Measurements from ENCODE around the gene MGA.
"Not testable (repeated sequence)": the region's sequence is repeated elsewhere in the genome, so short reads cannot be mapped to it uniquely, and the experiment has no call there.

MGA gene

DNA sequence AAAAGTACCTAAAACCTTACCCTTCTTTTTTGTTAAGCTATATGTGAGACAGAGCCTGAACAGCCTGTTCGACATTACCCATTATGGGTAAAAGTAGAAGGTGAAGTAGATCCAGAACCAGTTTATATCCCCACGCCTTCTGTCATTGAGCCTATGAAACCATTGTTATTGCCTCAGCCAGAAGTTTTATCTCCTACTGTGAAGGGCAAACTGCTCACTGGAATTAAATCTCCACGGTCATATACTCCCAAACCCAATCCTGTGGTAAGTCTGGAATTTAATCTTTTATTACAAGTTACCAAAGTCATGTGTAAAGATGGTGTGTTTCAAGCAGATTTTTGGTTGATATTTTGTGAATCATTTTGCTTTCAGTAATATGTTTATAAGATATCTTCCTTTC lies 66.9 kb downstream of the MGA start:
- DNase-seq: peak; percentile 1

DNA sequence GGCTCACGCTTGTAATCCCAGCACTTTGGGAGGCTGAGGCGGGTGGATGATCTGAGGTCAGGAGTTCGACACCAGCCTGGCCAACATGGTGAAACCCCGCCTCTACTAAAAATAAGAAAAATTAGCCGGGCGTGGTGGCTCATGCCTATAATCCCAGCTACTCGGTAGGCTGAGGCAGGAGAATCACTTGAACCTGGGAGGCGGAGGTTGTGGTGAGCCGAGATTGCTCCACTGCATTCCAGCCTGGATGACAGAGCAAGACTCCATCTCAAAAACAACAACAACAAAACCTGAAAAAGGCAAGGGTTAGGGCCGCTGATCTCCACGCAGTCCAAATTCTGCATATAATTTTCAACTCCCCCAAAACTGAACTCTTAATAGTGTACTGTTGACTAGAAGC lies 67.9 kb downstream of the MGA start:
- DNase-seq: not testable (repeated sequence)

DNA sequence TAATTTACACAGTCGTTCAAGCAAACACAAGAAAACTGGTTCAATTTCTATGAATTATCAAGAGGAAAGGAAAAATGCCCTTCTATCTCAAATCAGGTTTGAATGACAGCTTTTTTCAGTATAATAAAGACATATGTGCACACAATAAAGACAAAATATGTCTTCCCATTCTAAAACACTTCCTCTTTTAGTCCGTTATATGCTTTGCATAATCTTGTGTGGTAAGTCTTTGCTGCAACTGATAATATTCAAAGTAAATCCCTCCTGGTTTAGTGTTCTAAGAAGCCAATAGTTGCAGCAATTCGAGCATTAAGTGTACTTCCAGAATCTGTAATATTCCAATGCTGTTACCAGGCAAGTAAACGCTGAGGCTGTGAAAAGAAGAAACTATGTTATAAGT lies 70.3 kb downstream of the MGA start:
- DNase-seq: peak; percentile 92

GRCh38 chr15:41732483-41732882 lies 72.3 kb downstream of the MGA start:
- DNase-seq: no peak

DNA sequence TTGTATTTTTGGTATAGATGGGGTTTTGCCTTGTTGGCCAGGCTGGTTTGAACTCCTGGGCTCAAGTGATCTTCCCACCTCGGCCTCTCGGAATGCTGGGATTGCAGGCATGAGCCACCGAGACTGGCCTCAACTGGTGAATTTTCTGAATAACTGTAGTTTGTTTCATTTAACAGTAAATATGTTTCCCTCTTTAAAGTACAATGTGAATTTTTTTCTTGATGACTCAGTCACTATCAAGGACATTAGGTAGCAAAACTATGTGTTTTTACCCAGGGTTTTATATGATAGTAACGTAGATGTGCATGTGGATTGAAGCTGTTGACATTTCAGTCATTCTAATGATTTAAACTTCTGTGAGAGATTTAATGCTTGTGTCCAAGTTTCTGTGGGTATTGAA lies 73.9 kb downstream of the MGA start:
- no peak for DNase-seq

DNA sequence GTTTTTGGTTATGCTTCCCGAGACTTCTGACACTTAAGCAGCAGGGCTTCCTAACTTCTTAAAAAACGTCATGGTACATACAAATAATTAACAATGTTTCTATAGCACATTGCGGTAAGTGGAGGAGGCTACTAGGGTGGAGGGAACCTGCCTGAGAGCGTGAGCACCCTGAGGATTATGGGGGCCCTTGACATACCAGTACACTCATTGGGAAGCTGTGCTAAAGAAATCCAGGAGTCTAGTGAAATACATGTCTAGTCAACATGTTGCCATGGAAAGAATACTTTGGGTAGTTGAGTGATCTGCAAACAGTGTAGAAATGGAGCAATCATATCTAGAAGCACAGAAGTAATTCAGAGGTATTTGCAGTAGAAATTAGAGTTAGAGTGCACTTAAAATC lies 74.8 kb downstream of the MGA start:
- no peak for DNase-seq

GRCh38 chr15:41735492-41735891 lies 75.3 kb downstream of the MGA start:
- DNase-seq: not testable (repeated sequence)

- DNase-seq: no peak
Observed at GRCh38 chr15:41746802-41747201, 86.6 kb downstream of the MGA start.

- no peak for DNase-seq
Observed at GRCh38 chr15:41756198-41756597, 96.0 kb downstream of the MGA start.

DNA sequence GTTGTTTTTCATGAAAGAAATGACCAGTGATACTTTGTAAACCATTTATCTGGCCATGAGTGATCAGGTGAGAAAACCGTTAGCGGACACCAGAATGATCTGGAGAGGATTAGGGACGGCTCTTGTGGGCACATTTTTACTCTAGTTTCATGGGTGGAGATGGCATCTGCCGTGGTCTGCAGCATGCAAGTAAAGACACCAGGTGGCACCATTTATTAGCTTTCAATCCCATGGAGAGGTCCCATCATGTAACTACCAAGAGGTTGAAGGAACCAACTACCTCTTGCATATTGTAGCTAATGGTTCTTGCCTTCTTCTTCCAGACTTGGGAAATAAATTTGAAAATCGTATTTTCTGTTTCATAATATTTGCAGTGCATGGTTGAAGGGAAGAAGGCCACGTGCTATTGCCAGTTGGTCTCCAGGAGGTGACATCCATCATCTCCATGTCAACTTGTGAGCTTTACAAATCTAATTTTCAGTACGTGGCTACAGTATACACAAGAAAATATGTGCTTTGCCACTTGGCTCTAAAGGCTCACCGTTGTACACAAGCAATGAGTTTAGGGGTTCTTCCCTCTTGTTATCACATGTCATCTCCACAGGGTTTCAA lies 112.6 kb downstream of the MGA start:
- DNase-seq: peak; percentile 83

GRCh38 chr15:41773332-41773728 lies 113.1 kb downstream of the MGA start:
- DNase-seq: no peak

- no peak for DNase-seq
Observed at GRCh38 chr15:41773729-41774061, 113.5 kb downstream of the MGA start.

DNA sequence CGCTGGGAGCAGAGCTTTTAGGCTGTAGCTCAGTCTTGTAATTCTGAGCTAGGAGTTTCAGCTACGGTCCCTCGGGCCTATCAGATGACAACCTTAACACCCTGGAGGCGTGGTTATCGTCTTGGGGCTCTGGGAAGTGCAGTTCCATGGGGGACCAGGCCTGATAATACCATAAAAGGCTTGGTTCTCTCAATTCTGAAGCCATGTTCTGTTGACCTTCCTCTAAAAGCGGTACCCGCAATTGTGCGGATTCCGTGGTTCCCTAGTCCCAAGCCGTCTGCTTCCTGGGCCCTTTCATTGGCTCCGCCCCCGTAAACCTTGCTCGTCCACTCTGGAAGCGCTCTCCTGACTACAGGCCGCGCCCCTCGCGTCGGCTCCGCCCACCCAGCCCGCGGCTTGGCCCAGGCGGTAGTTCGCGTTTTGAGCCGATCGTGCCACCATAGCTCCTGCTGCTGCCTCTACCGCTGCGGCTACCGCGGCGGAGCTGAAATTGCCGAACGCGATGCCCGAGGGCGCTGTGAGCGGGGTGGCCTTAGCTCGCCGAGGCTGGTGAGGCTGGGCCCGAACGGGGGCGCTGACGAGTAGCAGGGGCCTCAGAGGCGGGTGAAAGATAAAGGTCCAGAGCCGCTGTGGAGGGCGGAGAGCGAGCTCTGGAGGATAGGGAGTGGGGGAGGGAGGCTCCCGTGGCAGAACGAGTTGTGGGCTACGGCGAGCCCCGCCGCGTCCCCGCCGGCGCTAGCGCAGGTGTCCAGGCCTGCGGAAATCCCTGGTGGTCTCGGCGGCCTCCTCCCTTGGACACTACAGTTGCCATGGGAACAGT lies 114.1 kb downstream of the MGA start, which contains the start of gene MAPKBP1:
Gene MAPKBP1, plus strand, starts transcription at position 423 of the 820 bp plus-strand sequence. CDS start 792 bp downstream, outside the sequence.
- DNase-seq: peak; percentile 99

DNA sequence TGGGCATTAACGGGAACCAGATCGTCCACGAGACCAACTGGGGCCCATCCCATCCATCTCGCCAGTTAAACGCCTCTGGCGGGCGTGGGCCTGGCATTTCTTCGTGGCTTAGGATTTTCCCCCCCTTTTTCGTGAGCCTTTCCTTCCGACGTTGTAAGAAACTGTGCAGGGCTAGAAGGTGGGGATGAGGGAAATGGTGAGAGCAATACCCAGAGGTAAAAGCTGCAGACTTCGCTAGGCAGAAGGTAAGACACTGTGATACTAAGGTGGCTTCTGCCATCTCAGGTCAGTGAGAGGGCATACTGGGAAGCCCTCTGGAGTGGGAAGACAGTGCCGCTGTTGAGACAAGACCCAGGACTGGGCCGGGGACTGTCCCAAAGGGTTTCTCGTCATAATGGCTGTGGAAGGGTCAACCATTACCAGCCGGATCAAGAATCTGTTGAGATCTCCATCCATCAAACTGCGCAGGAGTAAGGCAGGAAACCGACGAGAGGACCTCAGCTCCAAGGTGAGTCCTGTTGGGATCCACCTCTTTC lies 114.7 kb downstream of the MGA start:
- no peak for DNase-seq

GRCh38 chr15:41775651-41776050 lies 115.4 kb downstream of the MGA start:
- peak; percentile 27 for DNase-seq

DNA sequence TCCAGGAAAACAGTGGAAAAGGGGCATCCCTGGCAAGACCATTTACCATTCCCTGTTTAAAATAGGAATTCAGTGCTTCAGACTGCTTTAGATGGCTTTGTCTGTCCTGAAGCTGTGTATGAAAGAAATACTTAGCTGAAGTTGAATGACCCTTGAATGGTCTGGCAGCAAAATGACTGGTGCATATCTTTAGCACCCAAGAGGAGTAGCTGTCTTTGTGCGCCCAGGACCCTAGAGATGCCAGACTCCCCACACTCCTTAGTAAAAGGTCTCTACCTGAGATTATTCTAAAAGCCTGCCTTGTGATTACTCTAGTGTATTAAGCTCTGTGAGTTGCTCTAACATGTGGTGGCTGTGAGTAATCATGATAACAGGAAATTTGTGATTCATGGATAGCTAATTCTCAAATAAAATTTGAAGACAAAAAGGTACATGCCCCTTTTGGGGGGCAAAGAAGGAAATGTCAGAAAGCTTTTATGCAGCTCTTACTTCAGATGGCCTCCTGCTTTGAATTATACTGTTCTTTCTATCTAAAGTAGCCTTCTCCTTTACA lies 117.3 kb downstream of the MGA start:
- no peak for DNase-seq

DNA sequence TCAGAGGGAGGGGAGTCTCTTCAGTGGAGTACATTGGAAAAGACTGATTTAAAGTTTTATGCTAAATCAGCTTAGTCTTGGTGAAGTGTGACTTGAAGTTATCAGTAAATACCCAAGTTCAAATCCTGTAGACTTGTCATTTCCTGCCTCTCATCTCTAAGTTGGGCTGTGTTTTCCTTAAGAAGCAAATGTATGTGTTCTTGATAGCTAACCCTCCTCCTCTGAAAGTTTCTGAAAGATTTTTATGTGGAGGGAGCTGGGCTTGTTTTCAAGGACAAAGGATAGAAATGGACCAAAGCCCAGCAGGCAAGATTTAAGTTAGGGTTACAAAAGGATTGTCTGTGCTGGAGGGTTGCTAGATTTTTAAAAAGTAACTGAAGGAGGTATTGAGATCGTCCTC lies 118.3 kb downstream of the MGA start:
- no peak for DNase-seq

- DNase-seq: no peak
Observed at GRCh38 chr15:41779662-41780157, 119.5 kb downstream of the MGA start.

- no peak for DNase-seq
Observed at GRCh38 chr15:41780266-41780665, 120.1 kb downstream of the MGA start.

DNA sequence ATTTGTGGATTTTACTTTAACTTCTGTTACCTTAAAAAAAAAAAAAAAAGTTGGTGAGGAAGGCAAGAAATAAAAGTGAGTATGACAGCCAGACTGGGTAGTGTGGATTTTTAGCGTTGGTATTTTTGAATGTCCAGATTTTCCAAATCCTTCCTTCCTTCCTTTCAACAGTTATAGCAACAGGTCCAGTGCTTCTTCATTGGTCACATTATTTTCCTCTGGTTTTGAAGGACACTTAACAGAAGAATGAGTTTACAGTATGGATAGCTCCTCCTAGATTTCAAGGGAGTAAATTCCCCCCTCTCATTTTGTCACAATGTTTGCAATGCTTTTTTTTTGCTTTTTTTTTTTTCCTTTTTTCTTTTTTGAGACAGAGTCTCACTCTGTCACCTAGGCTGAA lies 120.5 kb downstream of the MGA start:
- DNase-seq: no peak

- no peak for DNase-seq
Observed at GRCh38 chr15:41782371-41783282, 122.4 kb downstream of the MGA start.

- no peak for DNase-seq
Observed at GRCh38 chr15:41783296-41783695, 123.1 kb downstream of the MGA start.

GRCh38 chr15:41788262-41788661 lies 128.1 kb downstream of the MGA start:
- no peak for DNase-seq

All from OCI-M1 (cell line).